ENCODE results near the gene HECTD1.

DNA sequence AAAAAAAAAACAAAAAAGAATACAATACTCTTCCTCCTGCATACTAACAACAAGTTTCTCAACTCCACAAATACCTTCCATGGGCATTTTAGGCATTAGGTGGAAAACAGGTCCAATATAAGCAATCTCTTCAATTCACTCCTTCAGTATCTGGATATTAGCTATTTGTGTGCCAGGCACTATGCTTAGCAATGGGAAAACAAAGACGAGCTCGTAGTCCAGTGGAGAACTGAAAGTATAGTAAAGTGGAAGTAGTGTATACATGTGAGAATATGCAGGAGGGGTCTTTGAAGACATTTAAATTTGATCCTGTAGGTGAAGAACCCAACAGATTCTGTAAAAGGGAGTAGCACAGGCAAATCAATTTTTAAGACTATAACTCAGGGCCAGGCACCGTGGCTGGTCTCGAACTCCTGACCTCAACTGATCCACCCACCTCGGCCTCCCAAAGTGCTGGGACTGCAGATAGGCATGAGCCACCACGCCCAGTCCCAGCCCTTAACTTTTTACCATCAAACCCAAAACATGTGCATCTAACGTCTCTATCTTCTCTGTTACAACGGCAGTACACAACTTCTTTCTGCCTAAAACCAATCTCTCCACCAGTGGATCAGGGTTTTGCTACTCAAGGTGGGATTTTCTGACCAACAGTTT, 10.6 kb downstream of the HECTD1 start:
- TF ChIP-seq POLR2A (IDR thresholded peaks at IDR 0.05), result no peak
- TF ChIP-seq, protein P1, sequence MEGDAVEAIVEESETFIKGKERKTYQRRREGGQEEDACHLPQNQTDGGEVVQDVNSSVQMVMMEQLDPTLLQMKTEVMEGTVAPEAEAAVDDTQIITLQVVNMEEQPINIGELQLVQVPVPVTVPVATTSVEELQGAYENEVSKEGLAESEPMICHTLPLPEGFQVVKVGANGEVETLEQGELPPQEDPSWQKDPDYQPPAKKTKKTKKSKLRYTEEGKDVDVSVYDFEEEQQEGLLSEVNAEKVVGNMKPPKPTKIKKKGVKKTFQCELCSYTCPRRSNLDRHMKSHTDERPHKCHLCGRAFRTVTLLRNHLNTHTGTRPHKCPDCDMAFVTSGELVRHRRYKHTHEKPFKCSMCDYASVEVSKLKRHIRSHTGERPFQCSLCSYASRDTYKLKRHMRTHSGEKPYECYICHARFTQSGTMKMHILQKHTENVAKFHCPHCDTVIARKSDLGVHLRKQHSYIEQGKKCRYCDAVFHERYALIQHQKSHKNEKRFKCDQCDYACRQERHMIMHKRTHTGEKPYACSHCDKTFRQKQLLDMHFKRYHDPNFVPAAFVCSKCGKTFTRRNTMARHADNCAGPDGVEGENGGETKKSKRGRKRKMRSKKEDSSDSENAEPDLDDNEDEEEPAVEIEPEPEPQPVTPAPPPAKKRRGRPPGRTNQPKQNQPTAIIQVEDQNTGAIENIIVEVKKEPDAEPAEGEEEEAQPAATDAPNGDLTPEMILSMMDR (IDR thresholded peaks at IDR 0.05), result no peak

Measured in thyroid gland (tissue), 4 donors.